PFSK-1 (cell line): ENCODE measurements around the gene RABGAP1L.

Experiments used
- FOXP2 ChIP-seq: optimal IDR thresholded peaks from 2 replicates; pipeline ENCODE3; 2011; ENCODE audit warnings: borderline replicate concordance, control low read depth, inconsistent platforms; ENCODE audit not compliant: insufficient read depth; ENCODE audit errors: extremely low read length, extremely low read depth
- POLR2AphosphoS5 ChIP-seq: IDR thresholded peaks from 2 replicates; pipeline ENCODE4 v1.6.1; 2012; ENCODE audit warnings: low read depth, mild to moderate bottlenecking, control low read depth, low read length, moderate library complexity
- REST ChIP-seq, 2 experiments: IDR thresholded peaks; 2 replicates each; pipeline versions ENCODE4 v1.6.1 to v1.8.0; 2011 to 2012; ENCODE audit warnings: low read depth in 2 of 2, low read length in 2 of 2, control low read depth in 1 of 2, inconsistent platforms in 1 of 2, mild to moderate bottlenecking in 1 of 2, moderate library complexity in 1 of 2; ENCODE audit not compliant: insufficient read depth in 1 of 2
- SIN3A ChIP-seq: IDR thresholded peaks from 2 replicates; pipeline ENCODE4 v1.6.1; 2012; ENCODE audit warnings: mild to moderate bottlenecking, low read length, moderate library complexity, borderline replicate concordance; ENCODE audit not compliant: insufficient read depth
- TAF1 ChIP-seq: IDR thresholded peaks from 2 replicates; pipeline ENCODE4 v1.6.1; 2012; ENCODE audit warnings: low read length, control low read depth, borderline replicate concordance; ENCODE audit not compliant: insufficient read depth

RABGAP1L gene

GRCh38 chr1:174969977-174970376, 810.7 kb downstream of the RABGAP1L start:
- TF ChIP-seq SIN3A: no peak
- TF ChIP-seq FOXP2: no peak
- TF ChIP-seq TAF1: no peak
- TF ChIP-seq POLR2AphosphoS5: no peak
- TF ChIP-seq REST (IDR thresholded peaks at IDR 0.05; ENCODE audit: insufficient read depth in 1 of 2, low read depth in 2 of 2, low read length in 2 of 2): no peak

DNA sequence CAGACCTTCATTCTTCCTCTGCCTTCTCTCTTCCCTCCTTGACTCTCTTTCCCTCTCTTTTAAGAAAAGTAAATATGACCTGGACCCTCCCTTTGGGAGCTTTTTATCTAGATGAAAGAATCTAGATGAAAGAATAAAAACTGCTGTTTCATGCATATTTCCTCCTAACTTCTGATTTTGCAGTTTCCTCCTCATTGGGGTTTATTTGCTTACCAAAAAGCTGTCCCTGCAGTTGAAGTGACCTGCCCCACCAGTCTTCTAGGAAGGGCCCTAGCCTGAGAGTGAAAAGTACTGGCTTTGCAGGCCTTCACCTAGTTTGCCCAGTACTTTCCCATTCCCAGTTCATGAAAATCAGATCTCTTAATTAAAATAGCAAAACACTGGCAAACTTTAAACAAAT, 812.1 kb downstream of the RABGAP1L start:
- TF ChIP-seq REST (IDR thresholded peaks at IDR 0.05; ENCODE audit: insufficient read depth in 1 of 2, low read depth in 2 of 2, low read length in 2 of 2) (no peak), TAF1 (no peak)

DNA sequence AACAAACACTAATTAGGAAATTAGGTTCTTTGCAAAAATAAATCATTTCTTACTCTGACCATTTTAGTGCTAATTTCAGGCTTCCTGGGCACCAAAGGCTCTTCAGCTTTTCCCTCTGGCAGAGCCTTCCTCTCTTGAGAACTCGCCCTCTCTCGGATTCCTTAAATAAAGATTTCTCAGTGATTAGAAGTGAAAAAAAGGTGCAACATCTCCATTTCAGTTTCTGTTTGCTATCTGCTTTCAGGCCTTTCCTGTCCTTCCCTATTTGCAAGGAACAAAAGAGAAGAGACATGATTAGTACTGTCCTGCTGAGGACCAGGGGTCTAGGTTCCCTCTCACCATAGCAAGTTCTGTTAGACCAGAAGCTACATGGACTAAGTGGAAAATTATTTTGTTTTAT, 812.6 kb downstream of the RABGAP1L start:
- TF ChIP-seq POLR2AphosphoS5 (no peak), REST (IDR thresholded peaks at IDR 0.05; ENCODE audit: insufficient read depth in 1 of 2, low read depth in 2 of 2, low read length in 2 of 2) (no peak), SIN3A (no peak), FOXP2 (no peak), TAF1 (no peak)

- no peak for TF ChIP-seq TAF1
- TF ChIP-seq SIN3A: no peak
- TF ChIP-seq REST (IDR thresholded peaks at IDR 0.05; ENCODE audit: insufficient read depth in 1 of 2, low read depth in 2 of 2, low read length in 2 of 2): no peak
- TF ChIP-seq FOXP2: no peak
- no peak for TF ChIP-seq POLR2AphosphoS5
Observed at GRCh38 chr1:174974711-174975119, 815.4 kb downstream of the RABGAP1L start.

GRCh38 chr1:174975764-174976163, 816.4 kb downstream of the RABGAP1L start:
- TF ChIP-seq FOXP2: no peak
